Spleen (tissue), 11 donors: ENCODE data around the gene MICAL2. TPM values are rescaled to one million over a fixed set of nuclear protein-coding genes. Genes with fewer than 3 reads are reported as not detected.

Experiments
- DNase-seq: peaks from one replicate; pipeline ENCODE4 v3.0.0-alpha.2; 2020
- H3K27ac ChIP-seq, 8 donors: fragments of 200-600 bp; sonication (generic) in 7 of 8; 1 replicate in 4 of 8; 2 replicates in 4 of 8; pipeline versions ENCODE4 v1.5.0 to v1.8.0; 2016 to 2021; ENCODE audit warnings: inconsistent platforms in 4 of 8, mild to moderate bottlenecking in 4 of 8, moderate library complexity in 1 of 8
- H3K27me3 ChIP-seq, 7 donors: fragments of 200-600 bp; sonication (generic) in 6 of 7; replicated peaks in 1 of 7; 1 replicate in 4 of 7; 2 replicates in 3 of 7; pipeline versions ENCODE4 v1.5.0 to v1.8.0; 2016 to 2021; ENCODE audit warnings: inconsistent platforms in 3 of 7, mild to moderate bottlenecking in 1 of 7
- H3K36me3 ChIP-seq, 6 donors: fragments of 200-600 bp; sonication (generic) in 5 of 6; 1 replicate in 4 of 6; 2 replicates in 2 of 6; pipeline versions ENCODE4 v1.5.0 to v1.8.0; 2016 to 2021; ENCODE audit warnings: inconsistent platforms in 2 of 6
- H3K4me1 ChIP-seq, 6 donors: fragments of 200-600 bp; sonication (generic) in 5 of 6; 1 replicate in 3 of 6; 2 replicates in 3 of 6; pipeline versions ENCODE4 v1.5.0 to v1.8.0; 2016 to 2021; ENCODE audit warnings: inconsistent platforms in 3 of 6
- H3K4me3 ChIP-seq, 8 donors: fragments of 200-600 bp; sonication (generic) in 7 of 8; 1 replicate in 4 of 8; 2 replicates in 4 of 8; pipeline versions ENCODE4 v1.5.0 to v1.8.0; 2016 to 2021; ENCODE audit warnings: inconsistent platforms in 4 of 8, mild to moderate bottlenecking in 4 of 8, moderate library complexity in 2 of 8
- H3K9me3 ChIP-seq, 8 donors: fragments of 200-600 bp; sonication (generic) in 7 of 8; 1 replicate in 4 of 8; 2 replicates in 4 of 8; pipeline versions ENCODE4 v1.5.0 to v1.8.0; 2016 to 2021; ENCODE audit warnings: inconsistent platforms in 4 of 8
- CTCF ChIP-seq, 11 experiments: fragments of 200-600 bp in 7 of 11; fragments of 450-650 bp in 4 of 11; sonication (generic) in 4 of 11; IDR thresholded peaks in 8 of 11; conservative IDR thresholded peaks in 3 of 11; 1 replicate in 7 of 11; 2 replicates in 4 of 11; pipeline versions ENCODE4 v1.4.0 to v1.8.0; 2016 to 2021; ENCODE audit warnings: antibody characterized with exemption in 11 of 11, inconsistent platforms in 4 of 11, mild to moderate bottlenecking in 1 of 11
- POLR2A ChIP-seq, 3 donors: fragments of 450-650 bp; IDR thresholded peaks; one replicate each; pipeline ENCODE4 v1.5.1; 2017; ENCODE audit warnings: antibody characterized with exemption in 3 of 3, mild to moderate bottlenecking in 1 of 3
- POLR2AphosphoS5 ChIP-seq, 3 donors: sonication (generic); formaldehyde crosslinking; IDR thresholded peaks; one replicate each; pipeline ENCODE4 v1.5.1; 2017; ENCODE audit warnings: antibody characterized with exemption in 3 of 3
- WGBS, 5 donors: extraction: QIAGEN DNeasy Blood & Tissue Kit in 3 of 5; methylation state at CpG; one replicate each; pipeline versions ENCODE4 v1.1.5 to v1.1.7; 2013 to 2018; 5-methylcytosine and 5-hydroxymethylcytosine counted together
- intact Hi-C: fragments of 100-400 bp; cut with DNase I; formaldehyde crosslinking; loops from one replicate; pipeline ENCODE4 v1.15.0; 2023; ENCODE audit warnings: low total_unique reads
- polyA plus RNA-seq, 3 donors: library from polyadenylated mRNA; stranded (reverse); fragments of 200-250 nt; gene quantifications; one replicate each; pipeline ENCODE4 v1.2.1, GENCODE V29; 2013
- total RNA-seq, 7 donors: library from RNA; depleted of rRNA in 3 of 7; stranded (reverse); fragments of >200 nt in 3 of 7; fragmentation: NEBNext Ultra II Directional in 4 of 7; extraction: Animal tissue kit (Norgen Biotek cat#: 25700) in 4 of 7; gene quantifications; one replicate each; pipeline versions ENCODE4 v1.1.0 to v1.2.1, GENCODE V29; 2016 to 2021
- donor health status: healthy with polysubstance abuse.
- donor health status: DM: no; HTN: no; CAD: no; lungs with moderate emphysema.
- donor health status: DM: no; HTN: no; CAD: no.
- donor health status: Bipolar disorder and iron deficiency.
- donor health status: healthy.
- donor health status: DM: no; HTN: no; CAD: no.
- donor health status: DM: yes; HTN: yes; CAD: no.

MICAL2 gene
- total and polyA plus RNA-seq, 10 donors = 1.9 to 50.8 (median 32.3) TPM

- TF ChIP-seq POLR2AphosphoS5 (IDR thresholded peaks at IDR 0.05) = no peak
- no peak for TF ChIP-seq POLR2A (IDR thresholded peaks at IDR 0.05)
- no peak for TF ChIP-seq CTCF (IDR thresholded peaks at IDR 0.05 in 8 of 11, conservative IDR thresholded peaks at IDR 0.05 in 3 of 11)
- no peaks in the 10 kb centered on the region for H3K9me3 ChIP-seq
- 81 to 90% (median 87%) methylated on average over 5 of the region's 5 CpGs for WGBS, 5 donors
- no peak for DNase-seq
- H3K4me1 ChIP-seq = peaks cover 0 to 20% (median 5%) of the 10 kb centered on the region in 6 donors
- H3K27ac ChIP-seq = no peak overlapping the region
- H3K4me3 ChIP-seq = no peak overlapping the region
- no peaks in the 10 kb centered on the region for H3K36me3 ChIP-seq
- intact Hi-C loops = no loop called here
- peaks cover 0 to 4% (median 0%) of the 10 kb centered on the region in 7 donors for H3K27me3 ChIP-seq
These were observed 9.5 kb upstream of the MICAL2 start for GRCh38 chr11:12100841-12101242.

GRCh38 chr11:12101318-12101717, 9.1 kb upstream of the MICAL2 start:
- Histone ChIP-seq H3K27ac (no peak overlapping the region), H3K4me1 (peaks cover 0 to 25% (median 5%) of the 10 kb centered on the region in 6 donors), H3K9me3 (no peaks in the 10 kb centered on the region), H3K36me3 (no peaks in the 10 kb centered on the region), H3K27me3 (peaks cover 0 to 4% (median 0%) of the 10 kb centered on the region in 7 donors), H3K4me3 (no peak overlapping the region)
- TF ChIP-seq CTCF (IDR thresholded peaks at IDR 0.05 in 8 of 11, conservative IDR thresholded peaks at IDR 0.05 in 3 of 11) (no peak), POLR2AphosphoS5 (IDR thresholded peaks at IDR 0.05) (no peak), POLR2A (IDR thresholded peaks at IDR 0.05) (no peak)
- WGBS, 5 donors = 79 to 87% (median 79%) methylated on average over 1 of the region's 1 CpG
- intact Hi-C loops = no loop called here
- DNase-seq = no peak

GRCh38 chr11:12102588-12103410, 7.6 kb upstream of the MICAL2 start:
- intact Hi-C loops = no loop called here
- Histone ChIP-seq H3K36me3 (no peaks in the 10 kb centered on the region), H3K9me3 (no peaks in the 10 kb centered on the region), H3K4me1 (peaks cover 0 to 26% (median 5%) of the 10 kb centered on the region in 6 donors), H3K4me3 (no peak overlapping the region), H3K27ac (no peak overlapping the region), H3K27me3 (peaks cover 0 to 4% (median 0%) of the 10 kb centered on the region in 7 donors)
- TF ChIP-seq CTCF (IDR thresholded peaks at IDR 0.05 in 8 of 11, conservative IDR thresholded peaks at IDR 0.05 in 3 of 11) (no peak), POLR2A (IDR thresholded peaks at IDR 0.05) (no peak), POLR2AphosphoS5 (IDR thresholded peaks at IDR 0.05) (no peak)
- DNase-seq = no peak
- WGBS, 5 donors = 68 to 83% (median 70%) methylated on average over 5 of the region's 5 CpGs

GRCh38 chr11:12103411-12104225, 6.8 kb upstream of the MICAL2 start:
- Histone ChIP-seq H3K27me3 (peaks cover 0 to 4% (median 0%) of the 10 kb centered on the region in 7 donors), H3K4me1 (peaks cover 0 to 25% (median 5%) of the 10 kb centered on the region in 6 donors), H3K27ac (no peak overlapping the region), H3K36me3 (no peaks in the 10 kb centered on the region), H3K4me3 (no peak overlapping the region), H3K9me3 (no peaks in the 10 kb centered on the region)
- DNase-seq = no peak
- WGBS, 5 donors = 60 to 64% (median 62%) methylated on average over 7 of the region's 7 CpGs
- no peak for TF ChIP-seq POLR2AphosphoS5 (IDR thresholded peaks at IDR 0.05)
- TF ChIP-seq POLR2A (IDR thresholded peaks at IDR 0.05) = no peak
- TF ChIP-seq CTCF (IDR thresholded peaks at IDR 0.05 in 8 of 11, conservative IDR thresholded peaks at IDR 0.05 in 3 of 11) = no peak
- intact Hi-C loops = no loop called here
